ENCODE data around the gene CLCA2. TPM values are rescaled to one million over a fixed set of nuclear protein-coding genes. Genes with fewer than 3 reads are reported as not detected.

The CLCA2 gene
- total RNA-seq, 4 donors from 2014 or later: 0.94 to 1.1 (median 1.0) TPM; not detected in 1

GRCh38 chr1:86453664-86454063 lies 29.7 kb downstream of the CLCA2 start:
- no peak for TF ChIP-seq CTCF (IDR thresholded peaks at IDR 0.05)
- DNase-seq (ENCODE audit: low spot score) (no peak), ATAC-seq (ENCODE audit: low FRiP score) (no peak)

- no peak for ATAC-seq (ENCODE audit: low FRiP score)
- no peak for TF ChIP-seq CTCF (IDR thresholded peaks at IDR 0.05)
- DNase-seq (ENCODE audit: low spot score): no peak
These were observed 31.1 kb downstream of the CLCA2 start for GRCh38 chr1:86455073-86455472.

- DNase-seq (ENCODE audit: low spot score) (no peak), ATAC-seq (ENCODE audit: low FRiP score) (no peak)
- TF ChIP-seq CTCF (IDR thresholded peaks at IDR 0.05): no peak
These were observed 37.0 kb downstream of the CLCA2 start for GRCh38 chr1:86460998-86461397.

GRCh38 chr1:86461482-86461881 lies 37.5 kb downstream of the CLCA2 start:
- no peak for ATAC-seq (ENCODE audit: low FRiP score)
- DNase-seq (ENCODE audit: low spot score): no peak
- TF ChIP-seq CTCF (IDR thresholded peaks at IDR 0.05): no peak

GRCh38 chr1:86464819-86465218 lies 40.8 kb downstream of the CLCA2 start:
- no peak for DNase-seq (ENCODE audit: low spot score)
- ATAC-seq (ENCODE audit: low FRiP score): no peak
- no peak for TF ChIP-seq CTCF (IDR thresholded peaks at IDR 0.05)

- TF ChIP-seq CTCF (IDR thresholded peaks at IDR 0.05): no peak
- DNase-seq (ENCODE audit: low spot score) (no peak), ATAC-seq (ENCODE audit: low FRiP score) (no peak)
These were observed 42.3 kb downstream of the CLCA2 start for GRCh38 chr1:86466109-86466844.

- TF ChIP-seq CTCF (IDR thresholded peaks at IDR 0.05): no peak
- DNase-seq (ENCODE audit: low spot score) (no peak), ATAC-seq (ENCODE audit: low FRiP score) (no peak)
These were observed 43.0 kb downstream of the CLCA2 start for GRCh38 chr1:86466986-86467385.
